Measurements from ENCODE around the gene BUD23. TPM values are rescaled to one million over a fixed set of nuclear protein-coding genes. Genes with fewer than 3 reads are reported as not detected.

BUD23 gene
- total and polyA plus RNA-seq, 2 experiments from 2014 or later, result 62.1 to 117 TPM

DNA sequence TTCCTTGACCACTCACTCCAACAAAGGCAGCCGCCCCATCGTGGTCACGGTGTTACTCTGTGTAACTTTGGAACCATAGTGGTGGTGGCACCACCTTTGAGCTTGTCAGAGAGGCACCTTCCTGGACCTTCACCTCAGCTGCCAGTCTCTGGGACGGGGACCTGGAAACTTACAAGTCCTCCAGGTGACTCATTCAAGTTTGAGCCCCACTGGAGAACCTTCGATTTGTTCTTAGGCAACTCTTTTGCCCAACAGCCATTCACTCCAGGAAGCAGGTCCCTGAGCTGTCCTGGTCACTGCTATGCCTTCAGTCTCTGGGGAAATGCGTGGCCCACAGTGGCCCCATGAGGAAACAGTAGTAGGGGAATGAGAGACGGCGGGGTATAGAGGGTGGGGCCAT is 18.8 kb downstream of the BUD23 start:
- H3K27ac ChIP-seq (ENCODE audit: low read depth), result no peak overlapping the region

More for the DNA sequence above, 18.8 kb downstream of the BUD23 start:
- Histone ChIP-seq H2AFZ (no peak overlapping the region), H3F3A (replicated peaks; ENCODE audit: low read depth) (0 out of 2 replicates have a peak, but pooled peaks cover 8% of the 10 kb centered on the region), H3K9me2 (ENCODE audit: insufficient read depth) (no peaks in the 10 kb centered on the region), H3K4me2 (no peak overlapping the region), H3K4me3 (no peak overlapping the region), H3K79me2 (replicated peaks; ENCODE audit: insufficient read depth) (no peaks in the 10 kb centered on the region), H3K36me3 (ENCODE audit: insufficient read depth) (peaks cover 7% of the 10 kb centered on the region), H3K27me3 (ENCODE audit: insufficient read depth) (no peaks in the 10 kb centered on the region), H3K4me1 (ENCODE audit: insufficient read depth) (peaks cover 15% of the 10 kb centered on the region), H4K20me1 (replicated peaks; ENCODE audit: insufficient read depth) (no peaks in the 10 kb centered on the region)
- H3K36me3 Mint-ChIP-seq (ENCODE audit: low read depth), result peaks cover 28% of the 10 kb centered on the region
- H3K4me1 Mint-ChIP-seq, result peaks cover 33% of the 10 kb centered on the region
- DNase-seq (ENCODE audit: low spot score) (no peak), ATAC-seq (no peak)
- no peak for TF ChIP-seq JUNB (IDR thresholded peaks at IDR 0.05; ENCODE audit: unreplicated experiment)
- TF ChIP-seq EZH2phosphoT487 (IDR thresholded peaks at IDR 0.05; ENCODE audit: unreplicated experiment), result no peak
- TF ChIP-seq ZNF331 (CRISPR knock-in tag; IDR thresholded peaks at IDR 0.05; ENCODE audit: low read depth), result no peak
- TF ChIP-seq, protein P1, sequence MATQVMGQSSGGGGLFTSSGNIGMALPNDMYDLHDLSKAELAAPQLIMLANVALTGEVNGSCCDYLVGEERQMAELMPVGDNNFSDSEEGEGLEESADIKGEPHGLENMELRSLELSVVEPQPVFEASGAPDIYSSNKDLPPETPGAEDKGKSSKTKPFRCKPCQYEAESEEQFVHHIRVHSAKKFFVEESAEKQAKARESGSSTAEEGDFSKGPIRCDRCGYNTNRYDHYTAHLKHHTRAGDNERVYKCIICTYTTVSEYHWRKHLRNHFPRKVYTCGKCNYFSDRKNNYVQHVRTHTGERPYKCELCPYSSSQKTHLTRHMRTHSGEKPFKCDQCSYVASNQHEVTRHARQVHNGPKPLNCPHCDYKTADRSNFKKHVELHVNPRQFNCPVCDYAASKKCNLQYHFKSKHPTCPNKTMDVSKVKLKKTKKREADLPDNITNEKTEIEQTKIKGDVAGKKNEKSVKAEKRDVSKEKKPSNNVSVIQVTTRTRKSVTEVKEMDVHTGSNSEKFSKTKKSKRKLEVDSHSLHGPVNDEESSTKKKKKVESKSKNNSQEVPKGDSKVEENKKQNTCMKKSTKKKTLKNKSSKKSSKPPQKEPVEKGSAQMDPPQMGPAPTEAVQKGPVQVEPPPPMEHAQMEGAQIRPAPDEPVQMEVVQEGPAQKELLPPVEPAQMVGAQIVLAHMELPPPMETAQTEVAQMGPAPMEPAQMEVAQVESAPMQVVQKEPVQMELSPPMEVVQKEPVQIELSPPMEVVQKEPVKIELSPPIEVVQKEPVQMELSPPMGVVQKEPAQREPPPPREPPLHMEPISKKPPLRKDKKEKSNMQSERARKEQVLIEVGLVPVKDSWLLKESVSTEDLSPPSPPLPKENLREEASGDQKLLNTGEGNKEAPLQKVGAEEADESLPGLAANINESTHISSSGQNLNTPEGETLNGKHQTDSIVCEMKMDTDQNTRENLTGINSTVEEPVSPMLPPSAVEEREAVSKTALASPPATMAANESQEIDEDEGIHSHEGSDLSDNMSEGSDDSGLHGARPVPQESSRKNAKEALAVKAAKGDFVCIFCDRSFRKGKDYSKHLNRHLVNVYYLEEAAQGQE (IDR thresholded peaks at IDR 0.05; ENCODE audit: unreplicated experiment), result no peak
- TF ChIP-seq CREB1 (CRISPR knock-in tag; IDR thresholded peaks at IDR 0.05; ENCODE audit: low read depth), result no peak
- no peak for TF ChIP-seq EZH2 (IDR thresholded peaks at IDR 0.05; ENCODE audit: low read depth, unreplicated experiment)
- TF ChIP-seq NANOG (IDR thresholded peaks at IDR 0.05; ENCODE audit: borderline replicate concordance), result no peak
- no peak for TF ChIP-seq STAT1 (IDR thresholded peaks at IDR 0.05; ENCODE audit: unreplicated experiment)
- no peak for TF ChIP-seq ZNF114 (CRISPR knock-in tag; IDR thresholded peaks at IDR 0.05)
- no peak for TF ChIP-seq POLR2AphosphoS5 (IDR thresholded peaks at IDR 0.05; ENCODE audit: low read depth)
- TF ChIP-seq, protein P2, sequence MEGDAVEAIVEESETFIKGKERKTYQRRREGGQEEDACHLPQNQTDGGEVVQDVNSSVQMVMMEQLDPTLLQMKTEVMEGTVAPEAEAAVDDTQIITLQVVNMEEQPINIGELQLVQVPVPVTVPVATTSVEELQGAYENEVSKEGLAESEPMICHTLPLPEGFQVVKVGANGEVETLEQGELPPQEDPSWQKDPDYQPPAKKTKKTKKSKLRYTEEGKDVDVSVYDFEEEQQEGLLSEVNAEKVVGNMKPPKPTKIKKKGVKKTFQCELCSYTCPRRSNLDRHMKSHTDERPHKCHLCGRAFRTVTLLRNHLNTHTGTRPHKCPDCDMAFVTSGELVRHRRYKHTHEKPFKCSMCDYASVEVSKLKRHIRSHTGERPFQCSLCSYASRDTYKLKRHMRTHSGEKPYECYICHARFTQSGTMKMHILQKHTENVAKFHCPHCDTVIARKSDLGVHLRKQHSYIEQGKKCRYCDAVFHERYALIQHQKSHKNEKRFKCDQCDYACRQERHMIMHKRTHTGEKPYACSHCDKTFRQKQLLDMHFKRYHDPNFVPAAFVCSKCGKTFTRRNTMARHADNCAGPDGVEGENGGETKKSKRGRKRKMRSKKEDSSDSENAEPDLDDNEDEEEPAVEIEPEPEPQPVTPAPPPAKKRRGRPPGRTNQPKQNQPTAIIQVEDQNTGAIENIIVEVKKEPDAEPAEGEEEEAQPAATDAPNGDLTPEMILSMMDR (conservative IDR thresholded peaks at IDR 0.05; ENCODE audit: low read depth in 2 of 2), result no peak
- no peak for TF ChIP-seq ZNF462 (CRISPR knock-in tag; IDR thresholded peaks at IDR 0.05)
- TF ChIP-seq, protein P3, sequence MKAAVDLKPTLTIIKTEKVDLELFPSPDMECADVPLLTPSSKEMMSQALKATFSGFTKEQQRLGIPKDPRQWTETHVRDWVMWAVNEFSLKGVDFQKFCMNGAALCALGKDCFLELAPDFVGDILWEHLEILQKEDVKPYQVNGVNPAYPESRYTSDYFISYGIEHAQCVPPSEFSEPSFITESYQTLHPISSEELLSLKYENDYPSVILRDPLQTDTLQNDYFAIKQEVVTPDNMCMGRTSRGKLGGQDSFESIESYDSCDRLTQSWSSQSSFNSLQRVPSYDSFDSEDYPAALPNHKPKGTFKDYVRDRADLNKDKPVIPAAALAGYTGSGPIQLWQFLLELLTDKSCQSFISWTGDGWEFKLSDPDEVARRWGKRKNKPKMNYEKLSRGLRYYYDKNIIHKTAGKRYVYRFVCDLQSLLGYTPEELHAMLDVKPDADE (IDR thresholded peaks at IDR 0.05), result no peak
- no peak overlapping the region; the same call in 2 of the 3 replicates for H3K4me3 Mint-ChIP-seq
- H3K27me3 Mint-ChIP-seq (ENCODE audit: insufficient read depth, low read depth, poor library complexity), result peaks cover 23% of the 10 kb centered on the region
- H3K27ac Mint-ChIP-seq, result no peak overlapping the region
- no peaks in the 10 kb centered on the region; the same call in 2 of the 3 replicates for H3K9me3 Mint-ChIP-seq

Measured in GM23338 (cell line).